ENCODE results near the gene IVL. TPM values are rescaled to one million over a fixed set of nuclear protein-coding genes. Genes with fewer than 3 reads are reported as not detected.

The IVL gene
- total and polyA plus RNA-seq, 2 donors from 2014 or later, result not detected

DNA sequence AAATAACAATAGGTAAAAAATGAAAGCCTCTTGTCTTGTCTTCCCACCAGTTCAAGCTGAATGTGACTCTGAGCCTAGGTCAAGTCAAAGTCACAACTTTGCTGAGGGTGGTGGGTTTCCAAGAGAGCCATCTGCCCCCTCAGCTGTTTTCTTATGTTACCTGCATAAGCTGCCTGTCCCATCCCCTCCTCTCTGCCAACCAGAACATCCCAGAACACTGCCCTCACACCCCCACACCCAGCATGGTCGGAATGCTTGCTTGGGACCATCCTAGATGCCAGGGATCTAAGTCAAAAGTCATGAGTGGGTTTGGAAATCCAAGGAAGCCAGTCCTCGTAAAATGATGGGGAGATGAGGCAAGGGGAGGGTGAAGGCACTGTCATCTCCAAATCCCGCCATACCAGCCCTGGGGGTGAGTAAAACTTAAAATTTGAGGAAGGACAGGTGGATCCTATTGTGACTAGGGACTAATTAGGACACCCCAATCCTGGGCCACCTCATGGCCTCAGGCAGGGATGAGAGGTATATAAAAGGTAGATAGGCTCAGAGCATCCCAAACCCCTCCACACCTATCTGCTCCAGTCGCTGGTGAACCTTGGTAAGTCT is 38.4 kb downstream of the IVL start, which contains the start of gene SPRR5:
SPRR5 (plus strand) TSS at position 556 of the 606 bp plus-strand sequence. CDS start 1,349 bp downstream, outside the sequence.
- Histone ChIP-seq H3K4me1 (ENCODE audit: control insufficient read depth in 2 of 3, insufficient read depth in 2 of 3, low read depth in 1 of 3, low read length in 3 of 3) (no peaks in the 10 kb centered on the region), H3K27ac (ENCODE audit: low read depth in 2 of 2, low read length in 2 of 2) (no peak within 1 kb of the TSS), H3K36me3 (ENCODE audit: control insufficient read depth in 2 of 3, insufficient read depth in 3 of 3, low read length in 3 of 3) (no peaks in the 10 kb centered on the region), H3K9ac (ENCODE audit: low read length in 3 of 3) (no peak within 1 kb of the TSS), H3K4me3 (ENCODE audit: low read length in 3 of 3) (no peak within 1 kb of the TSS), H3K9me3 (ENCODE audit: control insufficient read depth in 2 of 3, insufficient read depth in 1 of 3, low read length in 3 of 3) (no peaks in the 10 kb centered on the region), H3K27me3 (ENCODE audit: control insufficient read depth, insufficient read depth, low read length) (no peaks in the 10 kb centered on the region)
- intact Hi-C loops (cut with DNase I), result no loop called here
- no peak for TF ChIP-seq CTCF (IDR thresholded peaks at IDR 0.05; ENCODE audit: borderline replicate concordance, extremely low read depth, insufficient read depth)
- DNase-seq (no peak), FAIRE-seq (no peak)

DNA sequence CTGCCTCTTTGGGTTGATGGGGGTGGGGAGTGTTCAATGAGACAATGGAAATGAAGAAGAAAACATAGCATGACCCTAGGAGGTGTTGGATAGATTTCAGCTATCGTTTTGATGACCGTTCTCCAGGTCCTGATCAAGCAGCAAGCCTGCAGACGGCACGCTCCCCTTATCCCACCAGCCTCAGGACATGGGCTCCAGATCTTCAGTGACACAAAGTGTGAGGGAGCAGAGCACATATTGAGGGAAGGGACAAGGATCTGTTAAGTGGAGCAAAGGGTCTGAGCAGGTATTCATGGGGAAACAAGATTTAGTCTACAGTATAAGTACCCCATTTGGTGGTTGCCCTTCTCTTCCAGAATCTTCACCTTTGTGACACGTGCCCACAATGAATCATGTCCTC is 43.4 kb downstream of the IVL start:
- Histone ChIP-seq H3K9me3 (ENCODE audit: control insufficient read depth in 2 of 3, insufficient read depth in 1 of 3, low read length in 3 of 3) (no peaks in the 10 kb centered on the region), H3K27ac (ENCODE audit: low read depth in 2 of 2, low read length in 2 of 2) (no peak overlapping the region), H3K27me3 (ENCODE audit: control insufficient read depth, insufficient read depth, low read length) (no peaks in the 10 kb centered on the region), H3K9ac (ENCODE audit: low read length in 3 of 3) (no peak overlapping the region), H3K36me3 (ENCODE audit: control insufficient read depth in 2 of 3, insufficient read depth in 3 of 3, low read length in 3 of 3) (no peaks in the 10 kb centered on the region), H3K4me1 (ENCODE audit: control insufficient read depth in 2 of 3, insufficient read depth in 2 of 3, low read depth in 1 of 3, low read length in 3 of 3) (no peaks in the 10 kb centered on the region), H3K4me3 (ENCODE audit: low read length in 3 of 3) (no peak overlapping the region)
- no peak for TF ChIP-seq CTCF (IDR thresholded peaks at IDR 0.05; ENCODE audit: borderline replicate concordance, extremely low read depth, insufficient read depth)
- FAIRE-seq, result no peak
- DNase-seq, result no peak
- intact Hi-C loops (cut with DNase I), result no loop called here

- no peak overlapping the region for H3K4me3 ChIP-seq (ENCODE audit: low read length in 3 of 3)
- DNase-seq (no peak), FAIRE-seq (no peak)
- no peaks in the 10 kb centered on the region for H3K4me1 ChIP-seq (ENCODE audit: control insufficient read depth in 2 of 3, insufficient read depth in 2 of 3, low read depth in 1 of 3, low read length in 3 of 3)
- H3K27ac ChIP-seq (ENCODE audit: low read depth in 2 of 2, low read length in 2 of 2), result no peak overlapping the region
- H3K27me3 ChIP-seq (ENCODE audit: control insufficient read depth, insufficient read depth, low read length), result no peaks in the 10 kb centered on the region
- TF ChIP-seq CTCF (IDR thresholded peaks at IDR 0.05; ENCODE audit: borderline replicate concordance, extremely low read depth, insufficient read depth), result no peak
- no peak overlapping the region for H3K9ac ChIP-seq (ENCODE audit: low read length in 3 of 3)
- H3K9me3 ChIP-seq (ENCODE audit: control insufficient read depth in 2 of 3, insufficient read depth in 1 of 3, low read length in 3 of 3), result peaks cover 0 to 5% (median 0%) of the 10 kb centered on the region in 3 donors
- intact Hi-C loops (cut with DNase I), result no loop called here
- no peaks in the 10 kb centered on the region for H3K36me3 ChIP-seq (ENCODE audit: control insufficient read depth in 2 of 3, insufficient read depth in 3 of 3, low read length in 3 of 3)
Observed at GRCh38 chr1:152953761-152954160, 45.4 kb downstream of the IVL start.

DNA sequence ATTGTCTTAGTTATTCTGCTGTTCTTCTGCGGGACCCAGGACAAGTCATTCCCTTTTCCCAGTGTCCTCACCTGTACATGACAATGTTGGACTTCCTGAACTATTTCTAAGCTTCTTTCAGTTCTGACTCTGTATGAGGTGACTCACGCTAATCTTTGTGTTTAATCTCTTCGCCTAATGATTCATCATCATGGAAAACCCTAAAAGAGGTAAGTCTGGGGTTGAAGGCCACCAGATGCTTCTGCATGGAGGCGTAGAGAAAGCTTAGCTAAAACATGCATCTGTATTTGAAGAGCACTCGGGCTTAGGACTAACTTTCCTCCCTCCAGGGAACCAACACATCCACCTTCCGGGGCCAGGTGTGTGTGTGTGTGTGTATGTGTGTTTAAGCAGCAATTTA is 46.1 kb downstream of the IVL start:
- intact Hi-C loops (cut with DNase I), result no loop called here
- TF ChIP-seq CTCF (IDR thresholded peaks at IDR 0.05; ENCODE audit: borderline replicate concordance, extremely low read depth, insufficient read depth), result no peak
- DNase-seq, result no peak
- H3K4me3 ChIP-seq (ENCODE audit: low read length in 3 of 3), result no peak overlapping the region
- H3K9me3 ChIP-seq (ENCODE audit: control insufficient read depth in 2 of 3, insufficient read depth in 1 of 3, low read length in 3 of 3), result peaks cover 0 to 5% (median 0%) of the 10 kb centered on the region in 3 donors
- no peak for FAIRE-seq
- H3K27ac ChIP-seq (ENCODE audit: low read depth in 2 of 2, low read length in 2 of 2), result no peak overlapping the region
- H3K4me1 ChIP-seq (ENCODE audit: control insufficient read depth in 2 of 3, insufficient read depth in 2 of 3, low read depth in 1 of 3, low read length in 3 of 3), result no peaks in the 10 kb centered on the region
- no peaks in the 10 kb centered on the region for H3K36me3 ChIP-seq (ENCODE audit: control insufficient read depth in 2 of 3, insufficient read depth in 3 of 3, low read length in 3 of 3)
- H3K9ac ChIP-seq (ENCODE audit: low read length in 3 of 3), result no peak overlapping the region
- H3K27me3 ChIP-seq (ENCODE audit: control insufficient read depth, insufficient read depth, low read length), result no peaks in the 10 kb centered on the region
